Neural cell (in vitro differentiated cells): ENCODE results near the gene MXRA8. TPM values are rescaled to one million over a fixed set of nuclear protein-coding genes. Genes with fewer than 3 reads are reported as not detected.

Experiments
- H2AFZ ChIP-seq: fragments of 200-600, 300-800 bp; sonication (generic), shearing (Covaris generic); 2 replicates; pipeline ENCODE4 v1.6.0; 2014; ENCODE audit warnings: low read depth, mild to moderate bottlenecking, antibody characterized with exemption, low read length, moderate library complexity
- H3F3A ChIP-seq: fragments of 200-600 bp; shearing (Covaris generic); 2 replicates; pipeline ENCODE4 v1.6.1; 2016; ENCODE audit warnings: mild to moderate bottlenecking, moderate library complexity, mixed read lengths, antibody characterized with exemption, low read length; ENCODE audit not compliant: insufficient read depth, poor library complexity, severe bottlenecking
- H3K27ac ChIP-seq: fragments of 200-600, 300-800 bp; sonication (generic), shearing (Covaris generic); 2 replicates; pipeline ENCODE4 v1.5.1; 2014; ENCODE audit warnings: mild to moderate bottlenecking, low read length, moderate library complexity
- H3K27me3 ChIP-seq: fragments of 300-800, 200-600 bp; sonication (generic), shearing (Covaris generic); 2 replicates; pipeline ENCODE4 v1.6.0; 2014; ENCODE audit warnings: mild to moderate bottlenecking, low read depth, low read length, moderate library complexity; ENCODE audit not compliant: insufficient read depth
- H3K36me3 ChIP-seq: fragments of 300-800, 200-600 bp; sonication (generic), shearing (Covaris generic); 2 replicates; pipeline ENCODE4 v1.5.1; 2014; ENCODE audit warnings: mild to moderate bottlenecking, antibody characterized with exemption, low read length, moderate library complexity; ENCODE audit not compliant: insufficient read depth
- H3K4me2 ChIP-seq: fragments of 300-800, 200-600 bp; sonication (generic), shearing (Covaris generic); 2 replicates; pipeline ENCODE4 v1.6.0; 2014; ENCODE audit warnings: mild to moderate bottlenecking, low read length
- H3K4me3 ChIP-seq: fragments of 300-800, 200-600 bp; sonication (generic), shearing (Covaris generic); 2 replicates; pipeline ENCODE4 v1.5.1; 2014; ENCODE audit warnings: mild to moderate bottlenecking, low read length, moderate library complexity
- H3K79me2 ChIP-seq: fragments of 200-600 bp; shearing (Covaris generic); replicated peaks from 2 replicates; pipeline ENCODE4 v1.6.0; 2014; ENCODE audit warnings: mild to moderate bottlenecking, low read length, moderate library complexity; ENCODE audit not compliant: insufficient read depth
- H3K9ac ChIP-seq: fragments of 300-800, 200-600 bp; sonication (generic), shearing (Covaris generic); 2 replicates; pipeline ENCODE4 v1.6.1; 2016; ENCODE audit warnings: mild to moderate bottlenecking, low read length, mixed read lengths
- H3K9me2 ChIP-seq: fragments of 200-600 bp; shearing (Covaris generic); 2 replicates; pipeline ENCODE4 v1.6.1; 2016; ENCODE audit warnings: mild to moderate bottlenecking, low read length, mixed read lengths; ENCODE audit not compliant: insufficient read depth
- H3K9me3 ChIP-seq: fragments of 200-600, 300-800 bp; sonication (generic), shearing (Covaris generic); 2 replicates; pipeline ENCODE4 v1.6.1; 2016; ENCODE audit warnings: mild to moderate bottlenecking, mixed run types, low read length, moderate library complexity, mixed read lengths
- H4K20me1 ChIP-seq: fragments of 200-600 bp; shearing (Covaris generic); 2 replicates; pipeline ENCODE4 v1.6.1; 2016; ENCODE audit warnings: mild to moderate bottlenecking, mixed run types; ENCODE audit not compliant: insufficient read depth
- EP300 ChIP-seq: fragments of 450-650 bp; conservative IDR thresholded peaks from 2 replicates; pipeline ENCODE4 v1.6.1; 2014; ENCODE audit warnings: antibody characterized with exemption, mild to moderate bottlenecking, moderate library complexity; ENCODE audit not compliant: poor library complexity, severe bottlenecking
- EZH2 ChIP-seq: fragments of 200-600, 300-800 bp; shearing (Covaris generic), sonication (generic); IDR thresholded peaks from 2 replicates; pipeline ENCODE4 v1.6.1; 2014; ENCODE audit warnings: antibody characterized with exemption, low read length, borderline replicate concordance, mild to moderate bottlenecking; ENCODE audit not compliant: insufficient read depth, poor library complexity, severe bottlenecking
- MXI1 ChIP-seq: fragments of 450-650 bp; conservative IDR thresholded peaks from 2 replicates; pipeline ENCODE4 v1.6.1; 2014; ENCODE audit warnings: antibody characterized with exemption, mild to moderate bottlenecking; ENCODE audit not compliant: poor library complexity, severe bottlenecking
- POLR2AphosphoS5 ChIP-seq: IDR thresholded peaks from 2 replicates; pipeline ENCODE4 v1.6.1; 2012
- RAD21 ChIP-seq: fragments of 450-650 bp; conservative IDR thresholded peaks from 2 replicates; pipeline ENCODE4 v1.6.1; 2014; ENCODE audit warnings: antibody characterized with exemption, mild to moderate bottlenecking, moderate library complexity
- SMC3 ChIP-seq: fragments of 450-650 bp; conservative IDR thresholded peaks from 2 replicates; pipeline ENCODE4 v1.6.1; 2014; ENCODE audit warnings: antibody characterized with exemption, mild to moderate bottlenecking, moderate library complexity; ENCODE audit not compliant: poor library complexity
- polyA plus RNA-seq: library from polyadenylated mRNA; depleted of rRNA; stranded (reverse); fragments of >200 nt; gene quantifications from 2 replicates; pipeline ENCODE4 v1.2.3, GENCODE V29; 2014
- TF ChIP-seq, protein P1 (sequence below): IDR thresholded peaks from 2 replicates; pipeline ENCODE4 v1.6.1; 2012; ENCODE audit warnings: borderline replicate concordance
- TF ChIP-seq, protein P2 (sequence below): fragments of 450-650 bp; IDR thresholded peaks from 2 replicates; pipeline ENCODE4 v1.5.1; 2014; ENCODE audit warnings: antibody characterized with exemption, mild to moderate bottlenecking, moderate library complexity; ENCODE audit not compliant: poor library complexity, severe bottlenecking

The MXRA8 gene
- polyA plus RNA-seq, 1 donor from 2014 or later, result 1.7 TPM

DNA sequence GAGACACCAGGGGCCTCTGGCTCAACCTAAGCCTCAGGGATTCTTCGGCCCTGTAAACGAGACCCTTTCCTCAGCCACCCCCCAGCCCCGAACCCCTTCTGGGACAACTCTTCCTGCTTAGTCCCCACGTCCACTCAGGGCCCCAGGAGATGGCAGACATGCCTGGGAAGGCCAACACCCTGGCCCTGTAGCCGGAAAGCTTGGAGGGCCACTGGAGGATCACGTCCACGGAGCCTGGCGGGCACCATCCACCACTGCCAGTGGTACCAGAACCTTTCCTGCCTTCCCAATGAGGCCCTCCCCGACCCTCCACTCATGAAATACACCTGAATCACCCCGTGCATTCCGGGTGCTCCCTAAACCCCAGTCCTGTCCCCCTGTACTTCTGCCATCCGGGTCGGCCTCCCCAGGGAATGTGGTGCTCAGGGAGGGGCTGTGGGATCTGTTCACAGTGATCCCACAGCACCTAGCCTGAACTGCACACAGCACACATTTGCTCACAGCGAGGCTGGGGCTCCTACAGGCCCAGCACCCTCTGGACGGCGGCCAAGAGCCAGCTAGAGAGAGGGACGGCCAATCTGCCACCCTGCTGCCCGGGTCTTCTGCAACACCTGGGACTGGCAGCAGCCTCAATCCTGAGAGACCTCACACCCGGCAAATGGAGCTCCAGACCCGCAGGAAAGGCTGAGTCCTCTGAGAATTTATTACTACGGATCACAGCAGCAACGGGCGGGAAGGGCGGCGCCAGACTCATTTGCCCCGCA is 14.9 kb upstream of the MXRA8 start:
- peak overlapping the region; percentile 98 for H3K4me3 ChIP-seq
- no peaks in the 10 kb centered on the region for H3K9me2 ChIP-seq
- TF ChIP-seq MXI1, result no peak
- TF ChIP-seq SMC3, result no peak
- TF ChIP-seq EP300, result no peak
- TF ChIP-seq, protein P1, sequence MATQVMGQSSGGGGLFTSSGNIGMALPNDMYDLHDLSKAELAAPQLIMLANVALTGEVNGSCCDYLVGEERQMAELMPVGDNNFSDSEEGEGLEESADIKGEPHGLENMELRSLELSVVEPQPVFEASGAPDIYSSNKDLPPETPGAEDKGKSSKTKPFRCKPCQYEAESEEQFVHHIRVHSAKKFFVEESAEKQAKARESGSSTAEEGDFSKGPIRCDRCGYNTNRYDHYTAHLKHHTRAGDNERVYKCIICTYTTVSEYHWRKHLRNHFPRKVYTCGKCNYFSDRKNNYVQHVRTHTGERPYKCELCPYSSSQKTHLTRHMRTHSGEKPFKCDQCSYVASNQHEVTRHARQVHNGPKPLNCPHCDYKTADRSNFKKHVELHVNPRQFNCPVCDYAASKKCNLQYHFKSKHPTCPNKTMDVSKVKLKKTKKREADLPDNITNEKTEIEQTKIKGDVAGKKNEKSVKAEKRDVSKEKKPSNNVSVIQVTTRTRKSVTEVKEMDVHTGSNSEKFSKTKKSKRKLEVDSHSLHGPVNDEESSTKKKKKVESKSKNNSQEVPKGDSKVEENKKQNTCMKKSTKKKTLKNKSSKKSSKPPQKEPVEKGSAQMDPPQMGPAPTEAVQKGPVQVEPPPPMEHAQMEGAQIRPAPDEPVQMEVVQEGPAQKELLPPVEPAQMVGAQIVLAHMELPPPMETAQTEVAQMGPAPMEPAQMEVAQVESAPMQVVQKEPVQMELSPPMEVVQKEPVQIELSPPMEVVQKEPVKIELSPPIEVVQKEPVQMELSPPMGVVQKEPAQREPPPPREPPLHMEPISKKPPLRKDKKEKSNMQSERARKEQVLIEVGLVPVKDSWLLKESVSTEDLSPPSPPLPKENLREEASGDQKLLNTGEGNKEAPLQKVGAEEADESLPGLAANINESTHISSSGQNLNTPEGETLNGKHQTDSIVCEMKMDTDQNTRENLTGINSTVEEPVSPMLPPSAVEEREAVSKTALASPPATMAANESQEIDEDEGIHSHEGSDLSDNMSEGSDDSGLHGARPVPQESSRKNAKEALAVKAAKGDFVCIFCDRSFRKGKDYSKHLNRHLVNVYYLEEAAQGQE, result no peak
- H3K79me2 ChIP-seq, result no peaks in the 10 kb centered on the region
- H3K27me3 ChIP-seq, result no peaks in the 10 kb centered on the region
- H3K9ac ChIP-seq, result no peak overlapping the region
- no peaks in the 10 kb centered on the region for H3K9me3 ChIP-seq
- no peaks in the 10 kb centered on the region for H4K20me1 ChIP-seq
- H3F3A ChIP-seq, result no peaks in the 10 kb centered on the region
- no peak overlapping the region for H2AFZ ChIP-seq
- no peaks in the 10 kb centered on the region for H3K36me3 ChIP-seq
- no peak overlapping the region for H3K27ac ChIP-seq
- no peak overlapping the region for H3K4me2 ChIP-seq

DNA sequence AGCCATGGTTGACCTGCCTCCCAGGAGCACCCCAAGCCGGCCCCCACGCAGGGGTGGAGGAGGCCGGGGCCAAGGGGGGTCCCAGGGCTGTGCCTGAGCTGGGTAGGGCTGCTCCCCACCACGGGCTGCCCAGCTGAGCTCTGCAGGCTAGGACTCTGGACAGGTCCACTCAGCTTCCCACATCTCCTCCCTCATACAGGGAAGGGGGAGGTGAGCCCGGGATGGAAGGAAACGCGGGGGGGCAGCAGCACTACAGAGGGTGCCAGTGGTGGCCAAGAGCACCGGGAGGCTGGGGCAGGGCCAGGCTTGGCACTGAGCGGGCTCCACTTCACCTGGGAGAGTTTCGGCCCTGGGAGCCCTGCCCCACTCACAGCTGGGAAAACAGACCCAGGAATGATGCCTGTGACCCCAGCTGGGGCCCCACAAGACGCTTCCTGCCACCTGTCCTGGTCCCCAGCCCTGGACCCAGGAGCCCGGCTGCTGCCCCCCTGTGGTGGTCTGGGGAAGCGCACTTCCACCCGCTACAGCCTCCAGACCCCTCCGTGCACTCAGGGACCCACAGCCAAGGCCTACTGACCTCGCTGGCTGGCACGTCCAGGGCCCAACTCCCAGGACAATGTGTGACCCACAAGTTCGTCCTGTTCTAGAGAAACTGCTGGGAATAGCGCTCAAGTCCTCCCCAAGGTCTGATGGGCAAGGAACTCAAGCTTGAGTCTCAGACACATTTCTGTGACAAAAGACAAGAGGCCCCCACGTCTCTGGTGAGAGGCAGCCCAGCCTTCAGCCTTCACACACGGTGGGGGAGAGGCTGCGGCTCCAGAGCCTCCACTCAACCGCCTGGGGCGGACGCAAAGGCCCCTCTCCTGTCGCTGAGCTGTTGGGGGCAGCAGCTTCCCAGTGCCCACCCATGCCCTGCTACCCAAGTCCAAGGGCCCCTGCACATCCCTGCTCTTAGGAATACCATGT is 13.7 kb upstream of the MXRA8 start:
- Histone ChIP-seq H3K9me2 (no peaks in the 10 kb centered on the region), H3K9me3 (no peaks in the 10 kb centered on the region), H3K4me3 (no peak overlapping the region), H3K79me2 (no peaks in the 10 kb centered on the region), H3K27me3 (no peaks in the 10 kb centered on the region), H3K4me2 (no peak overlapping the region), H3K36me3 (no peaks in the 10 kb centered on the region), H3F3A (no peaks in the 10 kb centered on the region), H3K9ac (no peak overlapping the region), H2AFZ (no peak overlapping the region), H4K20me1 (no peaks in the 10 kb centered on the region), H3K27ac (no peak overlapping the region)
- TF ChIP-seq, protein P1, result no peak
- TF ChIP-seq RAD21, result peak; percentile 59
- peak; percentile 73 for TF ChIP-seq SMC3
- no peak for TF ChIP-seq EZH2
- TF ChIP-seq MXI1, result no peak
- TF ChIP-seq, protein P2, sequence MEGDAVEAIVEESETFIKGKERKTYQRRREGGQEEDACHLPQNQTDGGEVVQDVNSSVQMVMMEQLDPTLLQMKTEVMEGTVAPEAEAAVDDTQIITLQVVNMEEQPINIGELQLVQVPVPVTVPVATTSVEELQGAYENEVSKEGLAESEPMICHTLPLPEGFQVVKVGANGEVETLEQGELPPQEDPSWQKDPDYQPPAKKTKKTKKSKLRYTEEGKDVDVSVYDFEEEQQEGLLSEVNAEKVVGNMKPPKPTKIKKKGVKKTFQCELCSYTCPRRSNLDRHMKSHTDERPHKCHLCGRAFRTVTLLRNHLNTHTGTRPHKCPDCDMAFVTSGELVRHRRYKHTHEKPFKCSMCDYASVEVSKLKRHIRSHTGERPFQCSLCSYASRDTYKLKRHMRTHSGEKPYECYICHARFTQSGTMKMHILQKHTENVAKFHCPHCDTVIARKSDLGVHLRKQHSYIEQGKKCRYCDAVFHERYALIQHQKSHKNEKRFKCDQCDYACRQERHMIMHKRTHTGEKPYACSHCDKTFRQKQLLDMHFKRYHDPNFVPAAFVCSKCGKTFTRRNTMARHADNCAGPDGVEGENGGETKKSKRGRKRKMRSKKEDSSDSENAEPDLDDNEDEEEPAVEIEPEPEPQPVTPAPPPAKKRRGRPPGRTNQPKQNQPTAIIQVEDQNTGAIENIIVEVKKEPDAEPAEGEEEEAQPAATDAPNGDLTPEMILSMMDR, result peak; percentile 79
- no peak for TF ChIP-seq EP300
- TF ChIP-seq POLR2AphosphoS5, result no peak
